ENCODE results near the gene NR4A2. TPM values are rescaled to one million over a fixed set of nuclear protein-coding genes. Genes with fewer than 3 reads are reported as not detected.

Gene NR4A2
- total RNA-seq, 1 experiment from 2014 or later, result 17.9 TPM

- TF ChIP-seq SIN3A (IDR thresholded peaks at IDR 0.05; ENCODE audit: low read depth) (no peak), SRF (IDR thresholded peaks at IDR 0.05; ENCODE audit: low read depth) (no peak), RAD21 (IDR thresholded peaks at IDR 0.05; ENCODE audit: low read depth) (no peak)
Measured at GRCh38 chr2:156327835-156328695, 4.5 kb downstream of the NR4A2 start (continued).

GRCh38 chr2:156326526-156327095 lies 5.9 kb downstream of the NR4A2 start:
- Histone ChIP-seq H3K27me3 (ENCODE audit: insufficient read depth, low read length) (no peaks in the 10 kb centered on the region), H3K9me3 (ENCODE audit: control insufficient read depth in 1 of 2, insufficient read depth in 1 of 2, low read depth in 1 of 2, low read length in 2 of 2) (no peaks in the 10 kb centered on the region), H3K4me2 (ENCODE audit: low read length) (no peak overlapping the region), H3K9ac (ENCODE audit: low read length) (no peak overlapping the region), H3K9me2 (ENCODE audit: insufficient read depth) (no peaks in the 10 kb centered on the region), H3K27ac (ENCODE audit: low read depth, low read length) (no peak overlapping the region), H3K4me3 (replicated peaks in 1 of 2; ENCODE audit: low read depth in 1 of 2, low read length in 2 of 2) (no peak overlapping the region), H3K79me2 (ENCODE audit: insufficient read depth, low read length) (peaks cover 10% of the 10 kb centered on the region), H3K4me1 (ENCODE audit: control insufficient read depth in 1 of 2, insufficient read depth in 2 of 2, low read length in 2 of 2) (peaks cover 5% of the 10 kb centered on the region in 2 experiments; a peak in 3 of 4 replicates), H3K36me3 (ENCODE audit: control insufficient read depth in 1 of 2, insufficient read depth in 2 of 2, low read length in 2 of 2) (peaks cover 16 to 22% of the 10 kb centered on the region in 2 experiments; a peak in 3 of 4 replicates), H4K20me1 (ENCODE audit: insufficient read depth) (no peaks in the 10 kb centered on the region), H2AFZ (ENCODE audit: low read depth, low read length, poor library complexity, severe bottlenecking) (no peak overlapping the region)
- RAD21 ChIA-PET (ENCODE audit: low non-redundant PET in 1 of 2, low total read pairs in 2 of 2, uncharacterized antibody in 2 of 2, unreplicated experiment in 2 of 2), result no interaction called here
- intact Hi-C loops (cut with micrococcal nuclease), result no loop called here
- POLR2A ChIA-PET, result no interaction called here
- CTCF ChIA-PET, result no interaction called here
- ATAC-seq (no peak), DNase-seq (ENCODE audit: low read depth, low spot score) (no peak)
- TF ChIP-seq RAD21 (IDR thresholded peaks at IDR 0.05; ENCODE audit: low read depth) (no peak), TCF7L2 (IDR thresholded peaks at IDR 0.05; ENCODE audit: borderline replicate concordance, extremely low read depth, insufficient read depth, insufficient read length) (no peak), YY1 (IDR thresholded peaks at IDR 0.05; ENCODE audit: extremely low read depth, insufficient replicate concordance, low read depth, low read length) (no peak), FOSL1 (IDR thresholded peaks at IDR 0.05; ENCODE audit: low read depth) (no peak), EZH2phosphoT487 (IDR thresholded peaks at IDR 0.05; ENCODE audit: borderline replicate concordance) (no peak), ATF3 (IDR thresholded peaks at IDR 0.05) (no peak), ZBTB33 (IDR thresholded peaks at IDR 0.05; ENCODE audit: extremely low read depth, insufficient replicate concordance, low read length) (no peak), MAX (IDR thresholded peaks at IDR 0.05) (no peak)
- BruUV-seq (replicated peaks), result no TSS peak
